GM12875 (cell line): ENCODE results near the gene HRG.
"Not testable (repeated sequence)": the region's sequence is repeated elsewhere in the genome, so short reads cannot be mapped to it uniquely, and the experiment has no call there.

Experiments used
- H3K4me3 ChIP-seq: one replicate; pipeline ENCODE4 v1.5.1; 2011; ENCODE audit warnings: low read depth, low read length, control low read depth
- TF ChIP-seq, protein P1 (sequence below): IDR thresholded peaks from 2 replicates; pipeline ENCODE4 v1.5.1; 2011; ENCODE audit warnings: low read depth, mild to moderate bottlenecking, control low read depth, inconsistent platforms, low read length, moderate library complexity, borderline replicate concordance; ENCODE audit not compliant: insufficient read depth

HRG gene

DNA sequence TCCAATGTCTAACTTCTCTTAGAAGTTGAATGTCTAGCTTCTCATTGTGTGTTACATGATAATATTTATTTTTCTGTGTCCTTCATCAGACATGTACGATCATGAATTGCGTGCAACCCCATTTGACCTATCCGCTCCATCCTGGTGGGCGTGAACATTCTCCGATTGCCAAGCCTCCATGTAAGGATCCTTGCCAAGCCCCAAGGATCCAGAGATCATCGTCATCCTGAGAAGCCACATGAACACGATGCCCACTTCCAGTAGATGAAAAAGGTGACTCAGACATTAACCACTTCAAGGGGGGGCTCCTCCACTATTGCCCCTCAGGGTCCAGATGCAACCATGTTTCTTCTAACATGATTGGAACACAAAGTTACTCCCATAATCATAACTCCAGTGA, 25.9 kb downstream of the HRG start:
- no peak overlapping the region for H3K4me3 ChIP-seq
- TF ChIP-seq, protein P1, sequence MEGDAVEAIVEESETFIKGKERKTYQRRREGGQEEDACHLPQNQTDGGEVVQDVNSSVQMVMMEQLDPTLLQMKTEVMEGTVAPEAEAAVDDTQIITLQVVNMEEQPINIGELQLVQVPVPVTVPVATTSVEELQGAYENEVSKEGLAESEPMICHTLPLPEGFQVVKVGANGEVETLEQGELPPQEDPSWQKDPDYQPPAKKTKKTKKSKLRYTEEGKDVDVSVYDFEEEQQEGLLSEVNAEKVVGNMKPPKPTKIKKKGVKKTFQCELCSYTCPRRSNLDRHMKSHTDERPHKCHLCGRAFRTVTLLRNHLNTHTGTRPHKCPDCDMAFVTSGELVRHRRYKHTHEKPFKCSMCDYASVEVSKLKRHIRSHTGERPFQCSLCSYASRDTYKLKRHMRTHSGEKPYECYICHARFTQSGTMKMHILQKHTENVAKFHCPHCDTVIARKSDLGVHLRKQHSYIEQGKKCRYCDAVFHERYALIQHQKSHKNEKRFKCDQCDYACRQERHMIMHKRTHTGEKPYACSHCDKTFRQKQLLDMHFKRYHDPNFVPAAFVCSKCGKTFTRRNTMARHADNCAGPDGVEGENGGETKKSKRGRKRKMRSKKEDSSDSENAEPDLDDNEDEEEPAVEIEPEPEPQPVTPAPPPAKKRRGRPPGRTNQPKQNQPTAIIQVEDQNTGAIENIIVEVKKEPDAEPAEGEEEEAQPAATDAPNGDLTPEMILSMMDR, result no peak

DNA sequence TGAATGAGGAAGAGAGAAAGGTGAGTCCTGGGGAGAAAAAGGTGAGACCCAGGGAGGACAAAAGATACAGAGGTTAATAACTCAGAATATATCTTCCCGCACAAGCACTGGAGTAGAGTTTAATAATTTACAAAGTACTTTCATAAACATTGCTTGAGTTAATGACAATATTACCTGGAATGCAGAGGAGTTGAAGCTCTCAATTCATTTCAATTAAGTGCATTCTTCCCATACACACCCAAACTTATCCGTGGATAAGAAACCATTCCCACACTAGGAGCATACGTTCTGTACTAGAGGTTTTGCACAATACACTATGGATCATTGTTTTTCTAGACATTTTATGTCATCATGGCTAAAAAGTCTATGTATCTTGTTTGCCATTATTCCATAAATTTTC, 28.0 kb downstream of the HRG start:
- TF ChIP-seq, protein P1, result no peak

DNA sequence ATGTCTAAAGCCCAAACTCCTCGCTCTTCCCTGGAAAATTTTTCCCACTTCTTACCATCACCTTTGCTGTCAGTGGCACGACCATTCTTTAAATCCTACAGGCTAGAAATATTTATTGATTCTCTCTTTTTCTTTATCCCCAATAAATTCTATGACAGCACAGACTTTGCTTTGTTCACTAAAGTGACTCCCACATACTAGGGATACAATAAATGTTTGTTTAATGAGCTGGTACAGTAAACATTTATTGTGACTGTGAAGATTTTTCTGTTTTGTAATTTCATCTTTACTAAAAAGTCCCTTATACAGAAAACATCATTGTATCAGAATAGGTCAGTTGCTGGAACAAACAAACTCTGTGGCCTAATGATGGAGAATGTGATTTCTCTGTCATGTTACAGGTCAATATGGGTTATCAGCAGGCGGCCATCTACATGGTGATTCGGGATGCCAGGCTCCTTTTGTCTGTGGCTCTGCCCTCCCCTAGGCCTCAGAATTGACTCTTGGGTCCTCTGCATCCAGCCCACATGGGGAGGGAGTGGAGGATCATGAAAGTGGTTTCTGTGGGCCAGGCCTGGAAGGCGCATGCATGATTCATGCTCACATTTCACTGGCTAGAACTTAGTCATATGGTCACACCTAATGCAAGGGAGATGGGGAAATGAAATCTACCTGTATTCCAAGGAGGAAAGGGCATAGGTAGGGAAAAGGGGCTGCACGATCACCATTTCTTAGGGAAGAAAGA, 28.6 kb downstream of the HRG start:
- TF ChIP-seq, protein P1, result no peak
- H3K4me3 ChIP-seq, result no peak overlapping the region

More for the DNA sequence above, 28.0 kb downstream of the HRG start:
- H3K4me3 ChIP-seq, result no peak overlapping the region

DNA sequence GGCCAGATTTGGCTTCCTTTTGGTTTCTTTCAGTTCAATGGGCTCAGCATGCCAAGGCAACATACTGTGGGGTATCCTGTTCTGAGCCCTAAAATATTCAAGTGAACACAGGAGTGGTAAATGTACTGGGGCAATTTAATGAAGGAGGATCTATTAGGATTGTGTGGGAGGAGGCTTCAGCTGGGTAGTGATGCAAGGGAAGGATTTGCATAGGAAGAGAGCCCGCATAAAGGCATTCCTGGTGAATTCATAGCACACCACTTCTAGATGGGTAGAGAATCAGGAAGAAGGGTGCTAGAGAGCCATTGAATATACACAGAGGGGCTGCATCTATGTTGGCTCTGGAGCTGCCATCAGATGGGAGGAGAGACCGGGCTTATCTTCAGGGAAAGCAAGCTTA, 30.7 kb downstream of the HRG start:
- TF ChIP-seq, protein P1, result no peak
- H3K4me3 ChIP-seq, result no peak overlapping the region

DNA sequence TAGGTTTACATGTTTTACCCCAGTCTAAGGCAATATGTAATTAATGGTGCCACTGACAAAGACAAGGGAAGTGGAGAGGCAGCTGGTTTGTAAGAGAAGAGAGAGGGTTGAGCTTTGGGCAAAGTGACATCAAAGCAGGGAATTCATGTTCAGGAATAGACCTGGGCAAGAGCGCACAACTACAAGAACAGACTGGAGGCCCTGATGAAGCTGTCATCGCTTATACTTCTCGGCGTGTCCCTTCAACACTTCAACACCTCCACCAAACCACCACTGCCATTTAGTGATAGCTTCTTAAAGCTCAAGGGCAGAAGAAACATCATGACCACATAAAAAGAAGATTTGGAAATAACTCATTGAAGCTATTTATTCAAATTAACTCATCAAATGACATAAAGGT, 31.7 kb downstream of the HRG start:
- TF ChIP-seq, protein P1, result no peak
- no peak overlapping the region for H3K4me3 ChIP-seq

DNA sequence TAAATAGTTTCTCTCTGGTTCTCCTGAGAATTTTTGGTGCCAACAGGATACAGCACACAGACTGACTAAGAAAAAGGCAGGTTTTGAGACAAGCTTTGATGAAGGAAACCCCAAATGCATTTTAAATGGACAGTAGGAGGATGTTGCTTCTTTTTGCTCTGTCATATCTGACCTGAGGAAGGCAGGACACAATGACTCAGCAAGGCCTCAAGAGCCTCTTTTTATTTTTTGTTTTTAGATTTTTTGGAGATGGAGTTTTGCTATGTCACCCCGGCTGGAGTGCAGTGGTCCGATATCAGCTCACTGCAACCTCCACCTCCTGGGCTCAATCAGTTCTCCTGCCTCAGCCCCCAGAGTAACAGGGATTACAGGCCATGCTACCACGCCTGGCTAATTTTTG, 34.5 kb downstream of the HRG start:
- TF ChIP-seq, protein P1, result no peak
- no peak overlapping the region for H3K4me3 ChIP-seq

DNA sequence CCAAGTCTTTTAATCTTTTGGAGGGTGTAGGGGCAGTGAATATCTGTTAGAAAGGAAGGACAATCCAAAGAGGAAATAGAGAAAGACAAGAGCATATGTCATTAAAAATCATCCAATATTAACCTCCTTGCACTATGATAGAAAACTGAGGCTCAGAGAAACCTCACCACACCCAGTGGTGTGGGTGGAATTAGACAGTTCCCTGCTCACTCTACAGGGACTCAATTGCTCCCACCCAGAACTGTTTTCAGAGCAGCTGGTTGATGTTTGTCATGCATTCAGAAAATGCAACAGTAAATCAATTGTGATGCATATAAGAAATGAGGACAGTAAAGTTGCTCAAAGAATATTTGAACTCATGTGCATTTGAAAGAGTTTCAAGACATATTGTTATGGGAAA, 36.6 kb downstream of the HRG start:
- not testable (repeated sequence) for H3K4me3 ChIP-seq
